ENCODE results near the gene FAM110C.
"Not testable (repeated sequence)": the region's sequence is repeated elsewhere in the genome, so short reads cannot be mapped to it uniquely, and the experiment has no call there.

FAM110C gene

DNA sequence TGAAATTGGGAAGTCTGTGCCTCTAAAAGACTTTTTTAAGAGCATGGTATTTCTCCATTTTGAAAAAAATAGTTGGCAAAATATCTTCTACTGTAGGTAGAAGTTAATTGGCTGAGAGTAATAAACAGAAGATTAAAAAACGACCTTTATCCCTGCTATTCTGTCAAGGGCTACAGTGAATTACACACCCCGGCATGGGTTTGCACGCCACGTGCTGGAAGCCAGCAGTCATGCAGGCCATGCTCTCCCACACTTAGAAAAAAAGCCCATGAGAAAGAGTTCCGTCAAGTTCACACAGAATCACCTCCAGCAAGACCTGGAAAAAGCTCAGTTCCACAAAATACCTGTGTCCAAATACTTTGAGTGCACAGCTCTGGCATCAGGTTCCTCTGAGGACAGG, 26.8 kb downstream of the FAM110C start:
- Histone ChIP-seq H3K27me3 (ENCODE audit: control insufficient read depth, low read length) (no peaks in the 10 kb centered on the region), H4K20me1 (ENCODE audit: control insufficient read depth, insufficient read depth, low read depth, low read length) (no peaks in the 10 kb centered on the region), H3K79me2 (ENCODE audit: control insufficient read depth, low read length) (no peaks in the 10 kb centered on the region), H3K27ac (ENCODE audit: low read depth, low read length) (no peak overlapping the region), H3F3A (ENCODE audit: control insufficient read depth, insufficient read depth) (no peaks in the 10 kb centered on the region), H3K9me2 (replicated peaks; ENCODE audit: control insufficient read depth, low read length) (no peaks in the 10 kb centered on the region), H3K4me1 (ENCODE audit: control insufficient read depth, low read length) (no peaks in the 10 kb centered on the region), H3K36me3 (ENCODE audit: control insufficient read depth, low read length) (no peaks in the 10 kb centered on the region), H3K9me3 (ENCODE audit: control insufficient read depth, insufficient read depth, low read length) (no peaks in the 10 kb centered on the region), H3K4me2 (ENCODE audit: low read length) (no peak overlapping the region), H3K4me3 (ENCODE audit: low read length) (no peak overlapping the region)
- TF ChIP-seq EZH2phosphoT487 (IDR thresholded peaks at IDR 0.05; ENCODE audit: borderline replicate concordance, low read length): no peak
- TF ChIP-seq, protein P1, sequence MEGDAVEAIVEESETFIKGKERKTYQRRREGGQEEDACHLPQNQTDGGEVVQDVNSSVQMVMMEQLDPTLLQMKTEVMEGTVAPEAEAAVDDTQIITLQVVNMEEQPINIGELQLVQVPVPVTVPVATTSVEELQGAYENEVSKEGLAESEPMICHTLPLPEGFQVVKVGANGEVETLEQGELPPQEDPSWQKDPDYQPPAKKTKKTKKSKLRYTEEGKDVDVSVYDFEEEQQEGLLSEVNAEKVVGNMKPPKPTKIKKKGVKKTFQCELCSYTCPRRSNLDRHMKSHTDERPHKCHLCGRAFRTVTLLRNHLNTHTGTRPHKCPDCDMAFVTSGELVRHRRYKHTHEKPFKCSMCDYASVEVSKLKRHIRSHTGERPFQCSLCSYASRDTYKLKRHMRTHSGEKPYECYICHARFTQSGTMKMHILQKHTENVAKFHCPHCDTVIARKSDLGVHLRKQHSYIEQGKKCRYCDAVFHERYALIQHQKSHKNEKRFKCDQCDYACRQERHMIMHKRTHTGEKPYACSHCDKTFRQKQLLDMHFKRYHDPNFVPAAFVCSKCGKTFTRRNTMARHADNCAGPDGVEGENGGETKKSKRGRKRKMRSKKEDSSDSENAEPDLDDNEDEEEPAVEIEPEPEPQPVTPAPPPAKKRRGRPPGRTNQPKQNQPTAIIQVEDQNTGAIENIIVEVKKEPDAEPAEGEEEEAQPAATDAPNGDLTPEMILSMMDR (IDR thresholded peaks at IDR 0.05; ENCODE audit: low read depth, low read length, poor library complexity, severe bottlenecking): no peak

DNA sequence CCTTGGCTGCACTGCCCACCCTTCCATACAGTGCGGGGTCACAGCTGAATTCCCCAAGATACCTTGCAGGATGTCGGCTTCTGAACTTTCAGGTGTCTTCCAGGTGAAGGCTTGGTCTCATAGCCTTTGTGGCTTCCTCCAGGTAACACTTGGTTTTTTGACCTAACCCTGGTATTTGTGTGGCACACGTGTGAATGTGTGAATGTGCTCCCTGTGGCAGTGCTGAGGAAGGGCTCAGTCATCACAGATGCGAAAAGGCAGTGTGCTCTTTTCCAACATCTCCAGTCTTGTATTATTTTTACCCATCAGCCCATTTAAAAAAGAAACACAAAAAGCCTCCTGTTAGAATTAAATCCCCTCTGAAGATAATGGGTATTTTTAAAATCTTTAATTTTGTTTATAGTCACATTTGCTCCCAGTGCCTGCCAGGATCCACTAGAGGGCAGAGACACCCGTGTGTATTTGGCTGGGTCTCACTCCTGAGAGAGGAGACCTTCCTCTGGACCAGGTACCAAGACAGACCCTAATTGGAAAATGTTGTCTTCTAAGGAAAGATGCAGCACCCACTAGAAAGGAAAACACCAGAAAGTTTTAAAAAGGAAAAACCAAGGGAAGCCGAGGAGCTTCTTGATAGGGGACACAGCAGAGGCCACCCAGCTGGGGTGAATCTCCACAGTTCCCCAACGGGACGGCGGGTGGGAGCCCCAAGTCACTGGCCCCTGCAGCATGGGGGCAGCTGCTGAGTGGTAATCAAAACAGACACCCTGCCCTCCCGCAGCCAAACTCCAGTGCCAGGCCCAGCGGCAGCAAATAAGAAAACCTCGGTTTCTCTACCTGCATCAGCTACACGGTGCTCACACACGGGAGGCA, 27.7 kb downstream of the FAM110C start:
- Histone ChIP-seq H3K4me2 (ENCODE audit: low read length) (no peak overlapping the region), H4K20me1 (ENCODE audit: control insufficient read depth, insufficient read depth, low read depth, low read length) (no peaks in the 10 kb centered on the region), H3K27me3 (ENCODE audit: control insufficient read depth, low read length) (no peaks in the 10 kb centered on the region), H3K4me3 (ENCODE audit: low read length) (no peak overlapping the region), H3K9me3 (ENCODE audit: control insufficient read depth, insufficient read depth, low read length) (no peaks in the 10 kb centered on the region), H3K36me3 (ENCODE audit: control insufficient read depth, low read length) (no peaks in the 10 kb centered on the region), H3K4me1 (ENCODE audit: control insufficient read depth, low read length) (no peaks in the 10 kb centered on the region), H3K79me2 (ENCODE audit: control insufficient read depth, low read length) (no peaks in the 10 kb centered on the region), H3K9me2 (replicated peaks; ENCODE audit: control insufficient read depth, low read length) (no peaks in the 10 kb centered on the region), H3K27ac (ENCODE audit: low read depth, low read length) (no peak overlapping the region), H3F3A (ENCODE audit: control insufficient read depth, insufficient read depth) (no peaks in the 10 kb centered on the region)
- TF ChIP-seq, protein P1 (IDR thresholded peaks at IDR 0.05; ENCODE audit: low read depth, low read length, poor library complexity, severe bottlenecking): peak; percentile 37
- no peak for TF ChIP-seq EZH2phosphoT487 (IDR thresholded peaks at IDR 0.05; ENCODE audit: borderline replicate concordance, low read length)

DNA sequence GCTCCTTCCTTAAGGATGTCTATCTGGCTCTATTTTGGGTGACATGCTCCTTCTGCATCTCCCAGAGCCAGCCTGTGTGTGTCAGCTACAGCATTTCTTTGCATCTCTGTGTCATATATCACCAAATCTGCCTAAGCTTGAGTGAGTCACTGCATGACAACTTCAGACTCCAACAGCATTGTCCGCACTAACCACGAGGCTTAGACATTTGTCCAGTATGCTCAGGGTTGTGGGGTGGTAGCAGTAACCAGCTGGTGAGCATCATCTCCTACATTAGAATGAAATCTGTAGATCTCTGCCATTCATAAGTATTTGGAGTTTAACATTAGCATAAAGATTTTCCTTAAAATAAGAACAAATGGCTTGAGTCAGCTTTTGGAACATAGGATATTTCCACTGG, 30.4 kb downstream of the FAM110C start:
- H3K36me3 ChIP-seq (ENCODE audit: control insufficient read depth, low read length); H4K20me1 ChIP-seq (ENCODE audit: control insufficient read depth, insufficient read depth, low read depth, low read length); H3K4me2 ChIP-seq (ENCODE audit: low read length); H3K27me3 ChIP-seq (ENCODE audit: control insufficient read depth, low read length); H3K27ac ChIP-seq (ENCODE audit: low read depth, low read length); H3K79me2 ChIP-seq (ENCODE audit: control insufficient read depth, low read length); H3K4me1 ChIP-seq (ENCODE audit: control insufficient read depth, low read length); H3K4me3 ChIP-seq (ENCODE audit: low read length); H3K9me2 ChIP-seq (replicated peaks; ENCODE audit: control insufficient read depth, low read length); H3K9me3 ChIP-seq (ENCODE audit: control insufficient read depth, insufficient read depth, low read length); H3F3A ChIP-seq (ENCODE audit: control insufficient read depth, insufficient read depth): not testable (repeated sequence)

DNA sequence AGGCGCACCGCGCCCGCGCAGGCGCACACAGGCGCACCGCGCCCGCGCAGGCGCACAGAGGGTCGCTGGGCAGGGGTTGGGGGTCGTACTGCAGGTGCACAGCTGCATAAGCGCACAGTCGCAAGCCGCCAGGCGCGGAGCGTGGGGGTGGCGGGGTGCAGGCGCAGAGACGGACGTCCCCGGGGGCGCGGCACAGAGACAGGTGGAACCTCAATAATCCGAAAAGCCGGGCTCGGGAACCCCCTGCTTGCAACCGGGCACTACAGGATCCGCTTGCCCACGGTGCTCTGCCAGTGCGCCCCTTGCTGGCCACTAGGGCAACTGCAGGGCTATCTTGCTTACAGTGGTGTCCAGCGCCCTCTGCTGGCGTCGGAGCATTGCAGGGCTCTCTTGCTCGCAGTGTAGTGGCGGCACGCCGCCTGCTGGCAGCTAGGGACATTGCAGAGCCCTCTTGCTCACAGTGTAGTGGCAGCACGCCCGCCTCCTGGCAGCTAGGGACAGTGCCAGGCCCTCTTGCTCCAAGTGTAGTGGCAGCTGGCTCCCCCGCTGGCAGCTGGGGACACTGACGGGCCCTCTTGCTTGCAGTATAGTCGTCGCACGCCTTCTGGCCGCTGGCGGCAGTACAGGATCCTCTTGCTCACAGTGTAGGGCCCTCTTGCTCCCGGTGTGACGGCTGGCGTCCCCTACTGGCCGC, 34.9 kb downstream of the FAM110C start:
- Histone ChIP-seq H3K36me3 (ENCODE audit: control insufficient read depth, low read length) (no peaks in the 10 kb centered on the region), H3F3A (ENCODE audit: control insufficient read depth, insufficient read depth) (no peaks in the 10 kb centered on the region), H3K9me3 (ENCODE audit: control insufficient read depth, insufficient read depth, low read length) (peaks cover 8% of the 10 kb centered on the region; the same call in 1 of the 2 replicates), H3K79me2 (ENCODE audit: control insufficient read depth, low read length) (no peaks in the 10 kb centered on the region), H3K4me1 (ENCODE audit: control insufficient read depth, low read length) (no peaks in the 10 kb centered on the region), H3K27ac (ENCODE audit: low read depth, low read length) (no peak overlapping the region), H3K4me3 (ENCODE audit: low read length) (no peak overlapping the region), H3K4me2 (ENCODE audit: low read length) (no peak overlapping the region), H4K20me1 (ENCODE audit: control insufficient read depth, insufficient read depth, low read depth, low read length) (no peaks in the 10 kb centered on the region), H3K27me3 (ENCODE audit: control insufficient read depth, low read length) (no peaks in the 10 kb centered on the region), H3K9me2 (replicated peaks; ENCODE audit: control insufficient read depth, low read length) (no peaks in the 10 kb centered on the region)
- TF ChIP-seq EZH2phosphoT487 (IDR thresholded peaks at IDR 0.05; ENCODE audit: borderline replicate concordance, low read length): no peak
- TF ChIP-seq, protein P1 (IDR thresholded peaks at IDR 0.05; ENCODE audit: low read depth, low read length, poor library complexity, severe bottlenecking): peak; percentile 85
